AG04449 (cell line): ENCODE measurements around the gene CLCA1.

Source experiments
- CTCF ChIA-PET: fragments of 350-600 bp; formaldehyde crosslinking; extraction: SDS; loops from one replicate; lab custom pipeline; 2021; ENCODE audit warnings: antibody characterized with exemption; lab: Yijun Ruan, JAX
- POLR2A ChIA-PET: fragments of 400-600, 350-600 bp; formaldehyde crosslinking; extraction: SDS; loops from one replicate; lab custom pipeline; 2020; ENCODE audit warnings: antibody characterized with exemption, inconsistent platforms; lab: Yijun Ruan, JAX
- DNase-seq: peaks from one replicate; pipeline ENCODE4 v3.0.0-alpha.2; 2010; ENCODE audit warnings: low read depth, low spot score
- H3K4me3 ChIP-seq: 2 replicates; pipeline ENCODE4 v1.5.1; 2011; ENCODE audit warnings: low read depth, mild to moderate bottlenecking, control low read depth, low read length
- TF ChIP-seq, protein P1 (sequence below): IDR thresholded peaks from one replicate; pipeline ENCODE4 v1.5.1; 2011; ENCODE audit warnings: mild to moderate bottlenecking, moderate library complexity, low read length, control low read depth, inconsistent platforms; ENCODE audit not compliant: insufficient read depth; ENCODE audit errors: missing control alignments

Gene CLCA1

DNA sequence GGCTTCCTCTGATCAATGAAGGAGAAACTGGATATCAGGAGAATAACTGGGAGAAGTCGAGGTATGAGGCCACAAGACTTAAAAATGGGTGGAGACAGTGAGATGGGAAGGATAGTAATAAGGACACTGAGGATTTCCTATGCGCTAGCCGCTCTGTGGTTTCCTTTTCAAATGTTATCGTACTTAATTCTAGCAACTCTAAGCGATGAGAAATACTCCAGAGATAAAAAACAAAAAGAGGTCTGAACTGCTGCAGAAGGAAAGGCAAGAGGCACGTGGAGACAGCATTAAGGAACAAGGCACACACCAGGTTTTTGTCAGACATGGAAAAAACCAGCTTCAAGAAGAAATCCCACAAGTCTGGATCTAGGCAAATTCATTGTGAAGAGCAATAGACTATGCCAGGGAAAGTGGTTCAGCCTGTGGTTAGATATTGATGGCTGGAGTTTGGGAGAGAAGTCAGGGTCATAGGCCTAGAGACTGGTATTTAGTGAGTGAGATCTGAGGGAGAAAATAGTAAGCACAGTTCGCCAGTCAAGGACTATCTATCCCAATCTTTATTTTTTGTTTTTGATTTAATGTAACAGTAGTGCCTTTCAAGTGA, 39.5 kb upstream of the CLCA1 start:
- DNase-seq, result no peak
- TF ChIP-seq, protein P1, sequence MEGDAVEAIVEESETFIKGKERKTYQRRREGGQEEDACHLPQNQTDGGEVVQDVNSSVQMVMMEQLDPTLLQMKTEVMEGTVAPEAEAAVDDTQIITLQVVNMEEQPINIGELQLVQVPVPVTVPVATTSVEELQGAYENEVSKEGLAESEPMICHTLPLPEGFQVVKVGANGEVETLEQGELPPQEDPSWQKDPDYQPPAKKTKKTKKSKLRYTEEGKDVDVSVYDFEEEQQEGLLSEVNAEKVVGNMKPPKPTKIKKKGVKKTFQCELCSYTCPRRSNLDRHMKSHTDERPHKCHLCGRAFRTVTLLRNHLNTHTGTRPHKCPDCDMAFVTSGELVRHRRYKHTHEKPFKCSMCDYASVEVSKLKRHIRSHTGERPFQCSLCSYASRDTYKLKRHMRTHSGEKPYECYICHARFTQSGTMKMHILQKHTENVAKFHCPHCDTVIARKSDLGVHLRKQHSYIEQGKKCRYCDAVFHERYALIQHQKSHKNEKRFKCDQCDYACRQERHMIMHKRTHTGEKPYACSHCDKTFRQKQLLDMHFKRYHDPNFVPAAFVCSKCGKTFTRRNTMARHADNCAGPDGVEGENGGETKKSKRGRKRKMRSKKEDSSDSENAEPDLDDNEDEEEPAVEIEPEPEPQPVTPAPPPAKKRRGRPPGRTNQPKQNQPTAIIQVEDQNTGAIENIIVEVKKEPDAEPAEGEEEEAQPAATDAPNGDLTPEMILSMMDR, result no peak
- POLR2A ChIA-PET, result no interaction called here
- no peak overlapping the region for H3K4me3 ChIP-seq
- CTCF ChIA-PET, result interaction anchor here (1.0 to 3.0 kb wide), 5 partner anchors 9 to 71 kb away, joined by 3 to 21 read pairs (median 3); no protein-coding TSS in a partner anchor

DNA sequence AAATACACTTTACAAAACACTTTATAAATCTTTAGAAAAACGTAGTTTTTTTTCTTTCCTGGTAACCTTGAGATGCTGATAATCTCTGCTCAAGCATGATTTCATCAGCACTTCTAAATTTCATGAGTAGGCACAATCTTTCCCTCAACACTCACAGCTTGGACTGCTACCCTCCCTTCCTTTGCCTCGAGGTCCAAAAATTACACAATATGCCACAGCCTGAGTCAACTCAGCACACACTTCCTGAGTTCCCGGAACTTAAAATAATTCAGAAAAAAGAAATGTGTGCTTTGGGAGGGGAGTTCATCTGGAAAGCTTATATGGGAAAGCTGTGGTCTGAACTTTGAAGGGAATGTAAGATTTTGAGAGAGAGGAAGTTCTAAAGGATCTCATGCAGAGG, 38.9 kb upstream of the CLCA1 start:
- ChIA-PET POLR2A (interaction anchor here (0.9 kb wide), 1 partner anchor 34 kb away, joined by 3 read pairs; the partner anchor contains the start of gene ODF2L), CTCF (interaction anchor here (0.8 to 3.0 kb wide), 8 partner anchors 9 to 275 kb away, joined by 3 to 21 read pairs (median 4); partner anchors contain the start of gene SH3GLB1)
- H3K4me3 ChIP-seq, result no peak overlapping the region

DNA sequence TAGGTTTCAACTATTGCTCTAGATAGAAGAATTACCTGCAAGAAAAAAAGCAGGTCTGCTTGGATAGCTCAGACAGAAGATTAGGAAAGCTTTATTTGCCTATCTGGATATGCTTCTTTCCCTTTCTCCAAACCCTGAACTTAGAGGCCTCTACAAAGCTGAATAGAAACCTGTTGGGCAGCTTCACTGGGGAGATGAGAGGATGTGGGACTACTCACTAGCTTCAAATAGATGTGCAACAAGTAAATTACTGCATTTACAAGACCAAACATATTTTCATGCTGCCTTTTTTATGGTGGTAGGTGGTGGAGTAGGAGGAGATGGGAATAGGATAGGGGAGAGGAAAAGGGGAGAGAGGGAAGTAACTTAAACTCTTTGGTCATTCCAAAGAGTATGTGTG, 38.4 kb upstream of the CLCA1 start:
- TF ChIP-seq, protein P1, result no peak
- no peak for DNase-seq
- POLR2A ChIA-PET, result interaction anchor here (0.6 to 0.9 kb wide), 2 partner anchors 34 to 74 kb away, joined by 3 read pairs; partner anchors contain the start of gene ODF2L
- H3K4me3 ChIP-seq, result no peak overlapping the region
- CTCF ChIA-PET, result interaction anchor here (0.6 to 3.0 kb wide), 10 partner anchors 10 to 274 kb away, joined by 3 to 21 read pairs (median 4); partner anchors contain the start of gene SH3GLB1

More for the DNA sequence above, 38.9 kb upstream of the CLCA1 start:
- TF ChIP-seq, protein P1, result no peak
- DNase-seq, result peak; percentile 84

DNA sequence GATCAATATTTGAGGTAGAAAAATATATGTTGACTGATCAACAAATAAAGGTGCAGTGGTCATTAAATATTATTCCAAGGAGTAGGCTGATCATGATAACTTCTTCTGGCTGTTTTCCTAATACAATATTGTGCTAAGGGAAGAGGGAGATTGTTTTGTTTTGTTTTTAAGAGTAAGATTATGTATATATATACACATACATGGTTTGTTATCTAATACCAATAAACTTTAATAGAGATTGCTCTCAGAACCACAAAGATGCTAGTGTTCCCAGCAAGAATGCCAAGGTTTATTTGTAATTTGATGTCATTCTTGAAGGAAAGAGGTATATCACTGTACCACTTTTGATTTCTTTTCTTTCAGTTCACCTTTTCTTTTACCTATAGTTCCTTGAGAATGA, 34.7 kb upstream of the CLCA1 start:
- ChIA-PET CTCF (interaction anchor here (0.8 kb wide), 1 partner anchor 41 kb away, joined by 3 read pairs; no protein-coding TSS in a partner anchor), POLR2A (no interaction called here)
- TF ChIP-seq, protein P1, result no peak
- no peak overlapping the region for H3K4me3 ChIP-seq
- DNase-seq, result no peak

DNA sequence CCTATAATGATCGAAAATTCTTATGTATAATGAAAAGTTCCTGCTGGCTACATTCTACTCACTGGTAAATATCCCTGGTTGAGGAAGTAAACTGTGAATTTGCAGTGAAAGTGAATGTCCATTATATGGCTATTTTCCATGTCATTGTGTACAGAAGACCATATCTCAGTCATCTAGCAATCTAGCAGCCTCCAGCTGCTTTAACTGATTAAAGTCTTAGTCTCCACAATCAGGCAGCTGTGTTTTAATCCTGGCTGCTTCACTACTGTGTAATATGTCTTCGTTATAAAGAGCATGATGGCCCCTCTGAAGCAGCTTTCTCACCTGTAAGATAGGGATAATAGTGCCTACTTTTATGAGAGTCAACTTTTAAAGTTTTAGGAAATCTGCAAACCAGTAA, 33.4 kb upstream of the CLCA1 start:
- POLR2A ChIA-PET, result no interaction called here
- TF ChIP-seq, protein P1, result no peak
- no peak overlapping the region for H3K4me3 ChIP-seq
- CTCF ChIA-PET, result interaction anchor here (1.5 kb wide), 1 partner anchor 66 kb away, joined by 4 read pairs; no protein-coding TSS in a partner anchor
- DNase-seq, result no peak

DNA sequence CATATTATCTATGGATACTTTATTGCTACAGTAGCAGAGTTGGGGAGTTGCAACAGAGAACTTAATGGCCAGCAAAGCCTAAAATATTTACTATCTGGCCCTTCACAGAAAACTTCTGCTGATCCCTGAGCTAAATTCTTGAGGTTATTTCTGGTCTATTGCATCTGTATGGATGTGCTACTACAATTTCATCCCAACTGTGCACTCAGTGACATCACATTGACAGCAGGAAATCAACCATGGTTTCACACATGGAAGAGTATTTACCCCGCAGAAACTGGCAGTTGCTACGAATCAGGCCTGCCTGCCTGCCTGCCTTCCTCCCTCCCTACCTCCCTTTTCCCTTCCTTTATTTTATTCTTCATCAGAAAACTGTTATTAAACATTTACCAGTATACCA, 32.7 kb upstream of the CLCA1 start:
- ChIA-PET POLR2A (no interaction called here), CTCF (interaction anchor here (1.4 to 1.5 kb wide), 2 partner anchors 12 to 66 kb away, joined by 3 to 4 read pairs; partner anchors contain the start of gene CLCA2)
- TF ChIP-seq, protein P1, result no peak
- no peak overlapping the region for H3K4me3 ChIP-seq
- DNase-seq, result no peak
